ENCODE results near the gene SPATA46. TPM values are rescaled to one million over a fixed set of nuclear protein-coding genes. Genes with fewer than 3 reads are reported as not detected.

Gene SPATA46
- total and polyA plus RNA-seq, 11 donors, result not detected

DNA sequence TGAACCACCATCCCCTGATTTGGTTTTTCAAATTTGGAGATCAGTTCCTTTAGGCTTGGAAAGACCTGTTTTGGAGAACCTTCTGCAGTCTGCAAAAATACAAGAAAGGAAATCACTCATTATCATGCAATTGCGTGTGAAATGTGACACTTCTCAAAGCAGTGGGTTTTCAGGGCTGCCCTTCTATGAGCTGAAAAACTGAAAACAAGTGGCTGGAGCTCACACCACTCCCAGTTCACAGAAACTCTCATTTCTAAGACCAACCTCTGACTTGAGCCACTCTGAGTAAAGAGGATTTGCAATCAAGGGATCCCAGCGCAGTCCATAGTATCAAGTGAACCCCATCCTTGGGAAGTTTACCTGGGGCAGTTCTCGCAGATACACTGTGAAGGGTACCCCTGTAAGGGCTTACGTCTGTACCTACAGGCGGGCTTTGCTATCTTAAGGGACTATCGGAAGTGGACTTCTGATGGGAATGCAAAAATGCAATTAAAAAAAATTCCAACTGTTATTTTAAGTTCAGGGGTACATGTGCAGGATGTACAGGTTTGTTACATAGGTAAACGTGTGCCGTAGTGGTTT, 22.4 kb upstream of the SPATA46 start:
- H3K36me3 ChIP-seq, result no peaks in the 10 kb centered on the region
- DNase-seq (no peak), ATAC-seq (no peak)
- intact Hi-C loops (cut with DNase I), result no loop called here
- H3K4me3 ChIP-seq, result no peak overlapping the region
- TF ChIP-seq, protein P1, sequence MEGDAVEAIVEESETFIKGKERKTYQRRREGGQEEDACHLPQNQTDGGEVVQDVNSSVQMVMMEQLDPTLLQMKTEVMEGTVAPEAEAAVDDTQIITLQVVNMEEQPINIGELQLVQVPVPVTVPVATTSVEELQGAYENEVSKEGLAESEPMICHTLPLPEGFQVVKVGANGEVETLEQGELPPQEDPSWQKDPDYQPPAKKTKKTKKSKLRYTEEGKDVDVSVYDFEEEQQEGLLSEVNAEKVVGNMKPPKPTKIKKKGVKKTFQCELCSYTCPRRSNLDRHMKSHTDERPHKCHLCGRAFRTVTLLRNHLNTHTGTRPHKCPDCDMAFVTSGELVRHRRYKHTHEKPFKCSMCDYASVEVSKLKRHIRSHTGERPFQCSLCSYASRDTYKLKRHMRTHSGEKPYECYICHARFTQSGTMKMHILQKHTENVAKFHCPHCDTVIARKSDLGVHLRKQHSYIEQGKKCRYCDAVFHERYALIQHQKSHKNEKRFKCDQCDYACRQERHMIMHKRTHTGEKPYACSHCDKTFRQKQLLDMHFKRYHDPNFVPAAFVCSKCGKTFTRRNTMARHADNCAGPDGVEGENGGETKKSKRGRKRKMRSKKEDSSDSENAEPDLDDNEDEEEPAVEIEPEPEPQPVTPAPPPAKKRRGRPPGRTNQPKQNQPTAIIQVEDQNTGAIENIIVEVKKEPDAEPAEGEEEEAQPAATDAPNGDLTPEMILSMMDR (IDR thresholded peaks at IDR 0.05), result no peak
- no peak for TF ChIP-seq POLR2A (IDR thresholded peaks at IDR 0.05)
- no peaks in the 10 kb centered on the region for H3K9me3 ChIP-seq
- no peaks in the 10 kb centered on the region for H3K4me1 ChIP-seq
- H3K27me3 ChIP-seq, result peaks cover 0 to 30% (median 0%) of the 10 kb centered on the region in 9 donors
- 81 to 88% (median 84%) methylated on average over 8 of the region's 8 CpGs for WGBS, 4 donors
- H3K27ac ChIP-seq, result no peak overlapping the region

DNA sequence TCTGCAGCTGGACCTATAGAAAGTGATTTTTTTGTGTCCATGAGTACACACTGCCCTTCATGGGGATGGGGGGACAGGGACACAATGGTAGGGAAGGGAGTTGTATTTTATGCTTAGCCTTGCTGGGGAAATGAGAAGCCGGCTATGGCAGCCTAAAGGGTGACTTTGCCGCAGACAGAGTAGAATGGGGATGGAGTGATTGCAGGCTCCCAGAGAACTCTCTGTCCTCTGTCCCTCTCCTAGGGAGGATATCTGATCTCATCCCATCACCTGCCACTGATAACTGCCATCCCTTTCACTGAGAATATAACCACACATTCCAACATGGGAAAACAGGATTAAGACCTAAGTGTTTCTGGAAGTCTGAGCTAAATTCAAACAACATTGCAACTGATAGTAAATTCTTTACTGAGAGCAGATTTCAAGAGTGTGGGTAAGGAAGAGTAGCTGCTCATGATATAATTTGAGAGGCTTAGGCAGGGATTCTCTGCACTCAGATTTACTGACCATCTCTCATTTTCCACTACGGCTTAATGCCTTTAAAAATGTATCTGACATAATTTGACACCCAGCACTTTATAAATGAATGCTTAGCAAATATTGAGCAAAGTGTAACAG, 21.4 kb upstream of the SPATA46 start:
- H3K27me3 ChIP-seq, result peaks cover 0 to 34% (median 0%) of the 10 kb centered on the region in 9 donors
- H3K9me3 ChIP-seq, result no peaks in the 10 kb centered on the region
- WGBS, 4 donors, result 44 to 64% (median 53%) methylated on average over 3 of the region's 3 CpGs
- no peak overlapping the region for H3K4me3 ChIP-seq
- no peak overlapping the region for H3K27ac ChIP-seq
- H3K36me3 ChIP-seq, result no peaks in the 10 kb centered on the region
- no peak for DNase-seq
- no peaks in the 10 kb centered on the region for H3K4me1 ChIP-seq
- intact Hi-C loops (cut with DNase I), result no loop called here
- TF ChIP-seq POLR2A (IDR thresholded peaks at IDR 0.05), result no peak
- TF ChIP-seq, protein P1 (IDR thresholded peaks at IDR 0.05), result no peak
- no peak for ATAC-seq

DNA sequence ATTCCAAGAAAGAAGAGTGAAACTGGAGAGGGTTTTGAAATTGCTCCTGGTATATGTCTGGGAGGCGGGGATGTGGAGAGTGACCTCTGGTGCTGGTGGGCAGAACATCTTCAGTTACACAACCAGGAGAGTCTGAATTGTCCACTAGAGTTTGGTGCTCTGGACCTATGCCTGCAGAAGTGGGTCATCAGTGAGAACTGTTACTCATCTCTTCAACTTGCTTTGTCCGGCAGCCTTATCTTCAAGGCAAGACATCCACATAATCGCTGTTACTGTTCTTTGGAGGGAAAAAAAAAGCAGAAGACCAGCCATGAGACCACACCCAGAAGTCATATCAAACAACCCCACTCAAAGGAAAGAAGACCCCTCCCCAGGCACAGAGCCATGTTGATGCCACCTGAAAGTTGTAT, 20.4 kb upstream of the SPATA46 start:
- no peak for ATAC-seq
- H3K27ac ChIP-seq, result no peak overlapping the region
- intact Hi-C loops (cut with DNase I), result no loop called here
- no peak overlapping the region for H3K4me3 ChIP-seq
- 78 to 87% (median 85%) methylated on average over 3 of the region's 3 CpGs for WGBS, 4 donors
- TF ChIP-seq POLR2A (IDR thresholded peaks at IDR 0.05), result no peak
- TF ChIP-seq, protein P1 (IDR thresholded peaks at IDR 0.05), result no peak
- H3K27me3 ChIP-seq, result peaks cover 0 to 34% (median 0%) of the 10 kb centered on the region in 9 donors
- no peaks in the 10 kb centered on the region for H3K36me3 ChIP-seq
- no peaks in the 10 kb centered on the region for H3K4me1 ChIP-seq
- no peaks in the 10 kb centered on the region for H3K9me3 ChIP-seq
- DNase-seq, result no peak

DNA sequence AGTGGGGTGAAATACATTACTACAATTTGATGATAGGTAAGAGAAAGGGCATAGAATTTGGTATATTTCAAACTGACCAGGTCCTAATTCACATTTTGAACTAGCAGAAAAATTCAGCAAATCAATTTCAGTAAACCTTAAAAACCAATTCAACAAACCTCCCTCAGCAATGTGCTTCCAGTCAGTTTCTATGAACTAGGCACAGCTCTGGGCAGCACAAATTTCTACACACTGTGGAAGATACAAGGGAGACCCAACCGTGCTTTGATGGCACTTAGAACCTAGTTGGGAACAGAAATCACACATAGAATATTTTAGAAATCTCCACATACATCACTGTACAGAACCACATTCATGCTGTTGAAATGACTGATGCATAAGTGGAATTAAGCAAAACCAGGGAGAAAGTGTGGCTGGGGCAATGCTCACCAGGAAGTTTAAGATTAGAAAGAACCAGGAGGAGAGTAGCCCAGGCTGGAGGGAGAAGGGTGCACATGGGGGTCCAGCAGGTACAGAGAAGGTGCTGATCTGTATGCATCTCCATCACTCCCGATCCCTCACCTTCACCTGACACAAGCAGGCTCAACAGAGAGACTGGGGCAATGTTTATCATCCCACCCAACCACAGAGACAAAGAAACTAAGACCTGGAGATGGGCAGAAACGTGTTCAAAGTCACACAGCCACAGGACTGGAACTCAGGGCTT, 19.7 kb upstream of the SPATA46 start:
- Histone ChIP-seq H3K9me3 (no peaks in the 10 kb centered on the region), H3K27me3 (peaks cover 0 to 34% (median 0%) of the 10 kb centered on the region in 9 donors), H3K4me3 (no peak overlapping the region), H3K27ac (no peak overlapping the region), H3K4me1 (no peaks in the 10 kb centered on the region), H3K36me3 (no peaks in the 10 kb centered on the region)
- DNase-seq, result no peak
- ATAC-seq, result no peak
- WGBS, 4 donors, result 82 to 92% (median 84%) methylated on average over 3 of the region's 3 CpGs
- intact Hi-C loops (cut with DNase I), result no loop called here
- TF ChIP-seq, protein P1 (IDR thresholded peaks at IDR 0.05), result no peak
- no peak for TF ChIP-seq POLR2A (IDR thresholded peaks at IDR 0.05)
